Posterior vena cava (tissue), 2 donors: Measurements from ENCODE around the gene FOXA1. TPM values are rescaled to one million over a fixed set of nuclear protein-coding genes. Genes with fewer than 3 reads are reported as not detected.

Source experiments
- DNase-seq: peaks from one replicate; pipeline ENCODE4 v3.0.0-alpha.2; 2020; ENCODE audit warnings: low spot score
- intact Hi-C, 2 donors: fragments of 100-400 bp; cut with DNase I; formaldehyde crosslinking; loops; one replicate each; pipeline versions ENCODE4 v1.14.1 to v1.14.2; 2022 to 2023
- long read RNA-seq, 2 donors: library from polyadenylated mRNA; unstranded; transcript quantifications; one replicate each; pipeline ENCODE4 v2.0.0, GENCODE V29; 2020 to 2021
- total RNA-seq, 2 donors: library from RNA; stranded (reverse); fragmentation: NEBNext Ultra II Directional; extraction: Animal tissue kit (Norgen Biotek cat#: 25700); gene quantifications; one replicate each; pipeline ENCODE4 v1.2.1, GENCODE V29; 2021
- donor health status: DM: yes; HTN: yes; CAD: no.
- donor health status: DM: yes; HTN: yes; CAD: no.

FOXA1 gene
- under 1 TPM in 1 of 2 donors, not detected in 1; 0.23 TPM for total RNA-seq
- long read RNA-seq, donor 1, result 0 reads
- long read RNA-seq, donor 2, result 0 reads

DNA sequence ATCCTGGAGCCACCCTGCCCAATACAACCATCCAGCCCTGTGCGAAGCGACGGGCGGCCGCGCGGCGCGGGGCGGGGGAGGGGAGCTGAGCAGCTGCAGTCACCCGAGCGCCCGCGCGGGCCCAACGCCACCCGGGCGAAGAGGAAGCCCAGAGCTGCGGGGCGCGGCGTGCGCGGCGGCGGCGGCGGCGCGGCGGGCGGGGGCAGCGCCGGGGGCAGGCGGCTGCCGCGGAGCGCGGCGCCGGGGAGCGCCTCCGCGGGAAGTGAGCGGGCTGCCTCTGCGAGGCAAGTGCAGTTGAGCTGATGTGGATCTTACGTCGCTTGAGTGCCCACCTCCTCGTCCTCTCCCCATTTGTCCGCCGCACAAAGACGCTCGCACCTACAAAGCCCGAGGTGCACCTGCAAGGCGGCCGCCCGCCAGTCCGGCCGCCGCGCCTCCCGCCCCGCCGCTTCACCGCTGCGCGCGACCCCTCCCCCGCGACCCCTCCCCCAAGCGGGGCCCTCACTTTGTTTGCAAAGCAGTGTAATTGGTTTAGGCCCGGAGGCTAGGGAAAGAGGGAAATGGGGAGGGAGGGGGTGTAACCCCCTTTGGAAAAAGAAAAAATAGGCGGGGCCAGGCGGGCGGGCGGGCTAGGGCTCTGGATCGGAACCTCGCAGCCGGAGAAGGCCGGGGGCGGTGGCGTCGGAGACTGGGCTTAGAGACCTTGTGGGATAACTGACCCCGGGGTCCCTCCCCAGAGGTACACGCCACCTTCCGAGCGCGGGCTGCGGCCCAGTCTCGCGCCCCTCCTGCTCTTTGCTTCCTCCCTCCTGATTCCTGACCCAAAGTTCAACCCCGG, at the start of gene FOXA1, which contains the start of gene TTC6:
Gene FOXA1, minus strand, starts transcription at position 279 of the 838 bp plus-strand sequence. Its CDS starts 277 bp downstream, at position 2.
Gene TTC6, plus strand, starts transcription at position 659 of the 838 bp plus-strand sequence. CDS start 26,436 bp downstream, outside the sequence.
- DNase-seq, result peak; percentile 81
- intact Hi-C loops, result no loop called here

DNA sequence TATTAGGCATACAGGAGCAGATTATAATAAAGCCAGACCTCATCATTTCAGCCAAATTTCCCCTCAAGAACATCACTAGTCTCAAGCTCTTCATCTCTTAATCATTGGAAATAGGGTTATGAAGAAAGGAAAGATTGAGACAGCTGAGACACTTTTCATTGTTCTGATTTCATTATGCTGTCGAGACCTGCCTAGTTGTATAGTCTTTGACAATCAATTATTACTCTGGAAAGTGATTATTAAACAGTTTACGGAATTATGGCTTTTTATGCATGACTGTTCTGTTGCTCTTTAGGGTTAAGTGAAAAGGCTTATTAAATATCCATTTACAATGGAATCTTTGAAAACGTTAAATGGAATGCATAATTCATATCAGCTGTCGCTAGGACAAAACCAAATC, 48.7 kb upstream of the FOXA1 start:
- intact Hi-C loops, result no loop called here
- DNase-seq, result no peak

DNA sequence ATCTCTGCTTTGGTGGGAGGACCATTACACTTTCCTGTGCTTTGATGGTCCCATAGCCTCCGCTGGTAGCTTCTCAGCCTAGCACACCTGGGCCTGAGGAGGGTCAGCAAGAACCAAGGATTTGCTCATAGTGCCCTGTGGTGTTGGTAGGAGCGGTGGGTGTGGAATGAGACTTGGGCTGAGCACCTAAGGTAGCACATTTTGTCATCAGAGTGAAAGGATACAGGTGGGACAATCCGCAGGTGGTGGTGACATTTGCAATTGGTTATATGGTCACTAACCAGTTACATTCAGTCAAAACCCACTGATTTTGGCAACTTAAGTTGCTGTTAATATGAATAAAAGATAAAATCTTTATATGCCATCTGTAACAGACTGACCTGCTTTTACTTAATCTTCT, 47.1 kb upstream of the FOXA1 start:
- DNase-seq, result no peak
- intact Hi-C loops, result no loop called here

DNA sequence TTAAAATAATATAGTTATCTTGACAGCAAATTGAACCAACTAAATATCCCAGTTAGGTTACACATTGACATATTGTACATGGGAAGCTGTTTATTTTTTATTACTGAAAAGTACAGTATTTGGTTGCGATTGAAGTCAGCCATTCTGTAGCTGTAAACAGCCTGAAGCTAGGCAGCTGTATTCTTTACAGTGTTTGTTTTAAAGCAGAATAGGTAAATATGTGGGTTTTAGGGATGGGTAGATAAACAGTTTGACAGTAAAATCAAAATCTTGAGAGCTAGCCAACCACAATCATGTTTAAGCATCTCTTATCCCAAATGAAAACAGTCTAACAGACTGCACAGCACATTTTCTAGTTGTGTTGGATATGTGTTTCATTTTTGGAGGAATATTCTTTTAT, 46.1 kb upstream of the FOXA1 start:
- intact Hi-C loops, result no loop called here
- DNase-seq, result no peak

DNA sequence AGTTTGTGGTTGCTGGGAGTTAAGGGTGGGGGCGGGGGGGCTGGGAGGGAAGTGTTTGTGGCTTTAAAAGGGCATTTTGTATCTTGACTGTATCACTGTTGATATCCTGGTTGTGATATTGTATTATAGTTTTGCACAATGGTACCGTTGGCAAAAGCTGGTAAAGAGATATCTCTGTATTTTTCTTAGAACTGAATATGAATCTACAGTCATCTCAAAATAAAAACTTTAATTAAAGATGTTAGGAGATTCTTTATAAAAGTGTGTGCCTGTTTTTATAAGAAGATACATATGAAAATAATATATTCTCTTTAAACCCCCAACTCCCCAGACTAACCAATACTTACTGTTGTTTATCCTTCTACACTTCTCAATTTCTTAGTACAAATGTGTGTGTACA, 43.5 kb upstream of the FOXA1 start:
- intact Hi-C loops, result no loop called here
- DNase-seq, result no peak

DNA sequence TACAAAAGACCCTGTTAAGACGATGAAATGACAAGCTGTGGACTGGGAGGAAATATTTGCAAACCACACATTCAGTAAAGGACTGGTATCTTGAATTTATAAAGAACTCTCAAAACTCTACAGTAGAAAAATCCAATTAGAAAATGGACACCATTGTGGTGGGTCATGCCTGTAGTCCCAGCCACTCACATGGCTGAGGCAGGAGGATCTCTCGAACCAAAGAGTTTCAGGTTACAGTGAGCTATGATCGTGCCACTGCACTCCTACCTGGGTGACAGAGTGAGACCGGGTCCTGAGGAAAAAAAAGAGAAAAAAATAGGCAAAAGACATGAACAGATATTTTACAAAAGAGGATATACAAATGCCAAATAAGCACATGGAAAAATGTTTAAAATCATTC, 42.3 kb upstream of the FOXA1 start:
- intact Hi-C loops, result no loop called here
- DNase-seq, result no peak

DNA sequence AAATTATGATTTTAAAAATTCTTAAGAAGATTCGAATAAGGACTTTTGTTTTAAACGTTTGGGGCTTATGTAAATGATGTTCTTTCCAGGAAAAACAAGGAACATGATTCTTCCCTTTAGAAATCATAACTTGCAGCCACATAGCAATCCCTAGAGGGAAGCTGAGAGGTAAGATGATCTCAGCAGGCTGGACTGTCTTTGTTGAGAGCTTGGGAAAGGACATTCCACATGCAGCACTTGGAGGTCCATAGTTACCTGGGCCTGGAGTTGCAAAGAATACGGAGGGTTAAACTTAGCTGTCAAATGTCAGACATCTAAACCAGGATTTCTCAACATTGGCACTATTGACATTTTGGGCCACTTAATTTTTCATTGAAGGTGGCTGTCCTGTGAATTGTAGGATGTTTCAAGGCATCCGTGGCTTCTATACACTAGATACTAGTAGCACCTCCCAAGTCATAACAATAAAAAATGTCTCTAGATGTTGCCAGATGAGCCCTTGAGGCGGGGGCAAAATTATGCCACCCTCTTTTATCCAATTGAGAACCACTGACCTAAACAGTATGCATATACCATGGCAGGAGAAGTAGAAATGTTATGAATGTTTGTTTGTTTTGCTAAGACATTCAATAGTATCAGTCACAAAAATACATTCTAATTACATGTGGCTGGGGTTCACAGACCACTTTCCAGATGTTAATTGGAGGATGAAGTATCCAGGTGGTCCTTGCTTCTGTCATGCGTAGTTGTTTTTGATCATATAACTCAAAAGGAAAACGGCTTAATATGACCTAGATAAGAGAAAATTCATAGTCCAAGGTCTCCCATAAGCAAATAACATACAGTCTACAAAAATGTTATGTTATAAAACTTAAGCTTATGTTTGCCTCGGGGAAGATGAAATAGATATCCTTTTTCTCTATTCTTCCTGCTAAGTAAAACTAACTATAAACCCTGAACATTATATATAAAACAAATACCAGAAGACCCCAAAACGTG, 30.8 kb upstream of the FOXA1 start:
- no peak for DNase-seq
- intact Hi-C loops, result no loop called here

DNA sequence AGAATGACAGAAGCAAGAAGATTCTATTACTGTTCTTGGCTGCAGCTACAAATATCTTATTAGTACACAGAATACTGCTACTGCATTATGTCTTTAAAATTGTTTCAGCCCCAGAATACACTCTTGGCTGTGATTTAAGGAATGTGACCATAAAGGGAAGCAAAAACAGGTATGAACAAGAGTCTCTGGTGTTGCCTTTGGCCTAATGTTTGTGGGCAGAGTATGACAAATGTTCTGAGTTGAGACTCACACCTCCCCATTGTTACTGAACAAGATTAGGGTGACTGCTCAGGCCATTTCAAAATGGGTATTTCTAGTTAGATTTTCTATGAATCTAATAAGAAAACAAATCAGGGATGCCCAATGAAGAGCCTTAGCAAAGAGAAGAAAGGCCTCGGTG, 28.9 kb upstream of the FOXA1 start:
- intact Hi-C loops, result no loop called here
- no peak for DNase-seq

DNA sequence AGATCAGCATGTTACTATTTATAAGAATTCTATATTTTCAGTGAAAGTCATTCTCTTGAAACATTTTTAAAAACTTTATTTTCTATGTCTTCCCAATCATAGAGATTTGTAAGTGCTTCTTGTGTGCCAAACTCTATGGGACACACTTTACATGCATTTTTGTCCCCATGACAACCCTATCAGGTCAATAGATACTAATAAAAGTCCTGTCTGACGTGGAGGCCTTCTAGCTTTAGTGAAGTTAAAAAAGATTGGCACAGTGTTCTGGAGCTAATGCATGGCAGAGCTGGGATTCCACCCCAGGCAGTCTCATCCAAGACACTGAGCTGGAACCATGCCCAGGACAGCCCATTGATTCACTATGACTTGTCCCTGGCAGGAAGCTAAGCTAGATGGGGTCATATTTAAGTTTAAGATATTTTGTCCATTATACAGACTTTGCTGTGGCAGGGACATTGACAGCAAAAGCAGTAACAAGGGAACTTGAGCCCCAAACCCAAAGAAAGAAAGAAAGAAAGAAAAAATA, 28.4 kb upstream of the FOXA1 start:
- DNase-seq, result no peak
- intact Hi-C loops, result no loop called here

DNA sequence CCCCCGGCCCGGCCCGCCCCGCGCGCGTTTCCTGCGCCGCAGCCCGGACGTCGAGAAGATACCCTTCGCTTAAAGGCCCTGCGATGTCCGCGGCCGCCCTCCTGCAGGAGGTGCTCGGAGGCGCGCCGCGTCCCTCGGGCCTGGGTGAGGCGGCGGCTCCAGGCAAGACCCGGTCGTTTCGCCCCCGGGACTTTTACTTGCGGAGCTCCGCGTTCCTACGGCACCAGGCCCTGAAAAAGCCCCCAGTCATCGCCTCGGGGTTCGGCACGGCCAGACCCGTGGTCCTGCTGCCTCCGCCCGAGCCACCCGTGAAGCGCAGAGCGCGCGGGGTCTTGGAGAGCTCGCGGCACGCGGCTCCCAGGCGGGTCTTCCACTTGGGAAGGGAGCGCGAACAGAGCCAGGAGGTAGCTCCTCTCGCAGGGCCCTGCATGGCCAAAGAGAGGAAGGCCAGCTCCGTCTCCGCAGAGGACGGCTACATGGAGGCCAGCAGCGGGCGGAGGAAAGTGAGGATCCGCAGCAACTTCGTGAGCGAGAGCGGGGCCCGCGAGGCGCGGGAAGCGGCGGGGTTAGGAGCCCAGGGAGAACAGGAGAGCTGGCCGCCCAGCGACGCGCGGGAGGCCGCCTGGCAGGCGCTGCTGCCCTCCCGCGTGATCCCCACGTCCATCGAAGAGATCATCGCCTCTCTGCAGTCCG, 27.3 kb upstream of the FOXA1 start:
- DNase-seq, result no peak
- intact Hi-C loops, result no loop called here

DNA sequence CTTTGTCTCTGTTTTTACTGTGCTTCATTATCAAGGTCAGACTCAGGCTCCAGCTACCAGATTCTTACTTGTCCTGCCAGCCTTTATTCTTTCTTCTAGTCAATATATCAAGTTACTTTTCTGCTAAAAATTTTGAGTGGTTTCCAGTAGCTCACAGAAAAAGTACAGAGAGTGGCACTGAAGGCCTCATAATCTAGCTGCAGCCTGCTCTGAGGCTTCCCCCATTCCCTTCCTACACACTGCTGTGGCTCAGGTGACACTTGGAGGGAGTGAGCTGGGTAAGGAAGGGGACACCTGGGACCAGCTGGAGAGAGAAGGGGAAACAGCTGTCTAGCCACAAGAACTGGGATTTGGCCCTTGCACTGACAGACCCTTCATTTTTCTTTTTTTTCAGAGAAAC, 25.8 kb upstream of the FOXA1 start:
- no peak for DNase-seq
- intact Hi-C loops, result no loop called here

DNA sequence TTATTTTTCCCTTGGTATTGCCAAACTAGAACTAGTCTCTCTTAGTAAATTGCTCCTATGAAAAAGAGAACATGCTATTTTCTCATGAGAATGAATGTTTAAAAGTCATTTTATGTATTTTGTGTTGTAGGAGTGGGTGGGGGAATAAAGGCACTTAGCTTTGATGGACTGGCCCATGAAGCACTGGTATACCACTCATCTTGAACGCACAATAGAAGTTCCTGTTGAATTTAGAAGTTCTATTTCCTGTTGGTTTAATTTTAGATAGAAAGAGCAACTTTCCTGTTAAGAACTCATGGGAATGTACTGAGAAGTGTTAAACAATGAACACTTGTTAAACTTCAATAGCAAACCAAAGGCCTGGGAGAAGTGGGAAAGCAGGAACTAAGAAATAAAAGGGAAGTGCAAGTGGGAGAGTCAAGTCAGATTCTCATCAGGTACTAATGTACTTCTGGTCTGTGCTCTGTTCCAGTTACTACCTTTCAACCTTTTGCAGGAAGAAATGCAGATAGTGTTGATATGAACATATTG, 23.5 kb upstream of the FOXA1 start:
- no peak for DNase-seq
- intact Hi-C loops, result no loop called here

DNA sequence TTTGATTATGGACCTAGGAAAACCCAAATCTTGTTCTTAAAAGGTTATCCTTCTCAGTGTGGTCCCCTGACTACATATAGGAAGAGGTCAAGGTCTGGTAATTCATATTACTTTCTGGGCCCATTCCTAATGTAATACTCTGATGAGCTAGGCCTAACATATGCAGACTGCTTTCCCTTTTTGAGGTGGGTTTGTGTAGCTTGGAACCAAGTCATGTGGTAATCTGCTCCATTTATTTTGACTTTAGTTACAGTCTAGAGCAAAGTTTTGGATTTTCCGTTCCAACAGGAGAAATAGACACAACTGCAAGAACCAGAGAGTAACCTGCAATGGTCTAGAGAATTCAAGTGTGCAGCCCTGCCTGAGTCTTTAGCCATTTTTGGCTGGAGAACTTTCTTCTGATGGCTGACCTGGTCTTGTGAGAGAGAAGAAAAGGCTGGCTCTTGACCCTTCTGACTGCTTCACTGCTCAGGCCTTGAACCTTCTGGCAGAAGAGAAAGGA, 22.9 kb upstream of the FOXA1 start:
- intact Hi-C loops, result no loop called here

DNA sequence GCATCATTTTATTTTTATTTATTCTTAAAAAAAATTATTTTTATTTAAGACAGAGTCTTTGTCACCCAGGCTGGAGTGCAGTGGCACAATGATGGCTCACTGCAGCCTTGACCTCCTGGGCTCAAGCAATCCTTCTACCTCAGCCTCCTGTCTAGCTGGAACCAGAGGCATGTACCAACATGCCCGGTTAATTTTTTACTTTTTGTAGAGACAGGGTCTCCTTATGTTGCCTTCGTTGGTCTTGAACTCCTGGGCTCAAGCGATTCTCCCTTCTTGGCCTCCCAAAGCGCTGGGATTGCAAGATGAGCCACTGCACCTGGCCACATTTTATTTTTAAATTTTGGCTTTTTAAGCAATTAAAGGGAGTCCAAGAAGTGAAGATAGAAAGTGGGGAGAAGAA, 21.8 kb upstream of the FOXA1 start:
- intact Hi-C loops, result no loop called here

More for the DNA sequence above, 22.9 kb upstream of the FOXA1 start:
- DNase-seq, result no peak

DNA sequence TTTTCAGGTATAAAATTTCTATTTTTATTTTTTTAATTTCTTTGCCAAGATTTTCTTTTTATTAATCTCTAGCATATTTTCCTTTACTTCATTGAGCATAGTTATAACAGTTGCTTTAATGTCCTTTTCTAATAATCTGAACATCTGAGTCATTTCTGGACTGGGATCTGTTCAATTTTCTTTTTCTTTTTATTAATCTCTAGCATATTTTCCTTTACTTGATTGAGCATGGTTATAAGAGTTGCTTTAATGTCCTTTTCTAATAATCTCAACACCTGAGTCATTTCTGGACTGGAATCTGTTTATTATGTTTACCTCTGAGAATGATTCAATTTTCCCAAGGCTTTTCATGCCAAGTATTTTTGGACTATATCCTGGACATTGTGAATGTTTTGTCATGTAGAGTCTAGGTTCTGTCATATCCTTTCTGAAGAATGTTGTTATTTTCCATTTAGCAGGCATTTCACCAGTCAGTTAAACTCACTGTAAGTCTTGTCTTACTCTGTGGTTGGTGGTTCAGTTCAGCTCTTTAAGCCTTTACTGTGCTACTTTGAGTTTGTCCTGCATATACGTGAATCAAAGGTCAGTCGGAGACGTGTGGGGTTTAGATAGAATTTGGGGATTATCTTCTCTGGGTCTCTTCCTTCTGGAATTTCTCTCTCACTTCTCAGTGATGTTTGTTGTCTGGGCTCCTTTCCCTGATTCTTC, 20.7 kb upstream of the FOXA1 start:
- DNase-seq, result no peak
- intact Hi-C loops, result no loop called here

More for the DNA sequence above, 21.8 kb upstream of the FOXA1 start:
- DNase-seq, result no peak

DNA sequence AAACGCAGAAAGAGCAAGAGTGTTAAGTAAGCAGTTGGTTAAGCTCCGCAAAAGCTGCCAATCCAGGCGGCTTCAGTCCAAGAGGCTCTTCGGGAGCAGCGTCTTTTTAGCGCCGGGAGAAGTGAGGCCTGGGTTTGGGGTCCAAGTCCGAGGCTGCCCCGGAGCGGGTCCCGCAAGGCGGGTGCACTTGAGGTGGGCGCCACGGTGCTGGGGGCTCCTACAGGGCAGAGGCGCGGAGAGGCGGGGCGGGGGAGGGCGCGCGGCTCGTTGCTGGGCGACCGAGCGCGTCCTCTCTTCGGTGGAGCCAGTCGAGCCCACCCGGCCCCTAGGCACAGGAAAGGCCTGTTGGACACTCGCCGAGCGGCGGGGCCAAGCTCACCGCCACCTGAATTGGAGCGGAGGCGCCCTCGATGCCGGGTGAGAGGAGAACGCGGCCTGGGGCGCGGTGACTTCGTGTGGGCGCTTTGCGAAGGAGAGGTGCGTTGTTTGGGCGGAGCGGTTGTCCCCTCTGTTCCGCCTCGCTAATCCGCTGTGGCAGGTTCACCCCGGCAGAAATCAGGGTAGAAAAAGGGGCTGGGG, 16.0 kb upstream of the FOXA1 start:
- intact Hi-C loops, result no loop called here

DNA sequence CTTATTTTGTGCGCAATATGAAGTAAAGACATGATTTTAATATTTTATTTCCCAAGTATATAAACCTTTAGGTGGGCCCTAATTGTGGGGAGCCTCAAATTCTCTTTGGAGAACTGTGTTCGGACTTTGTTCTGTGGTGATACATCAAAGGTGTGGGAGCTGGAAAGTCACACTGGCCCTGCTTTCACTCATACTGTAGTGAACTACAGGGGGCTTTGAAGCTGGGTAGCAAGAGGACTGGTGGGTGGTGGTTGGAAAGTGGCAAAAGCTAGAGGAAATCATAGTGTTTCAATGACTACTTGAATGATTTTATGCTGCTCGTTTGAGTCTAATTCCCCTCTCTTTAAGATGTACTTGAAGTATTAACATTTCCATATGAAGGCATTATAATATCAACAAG, 13.6 kb upstream of the FOXA1 start:
- DNase-seq, result no peak
- intact Hi-C loops, result no loop called here

More for the DNA sequence above, 16.0 kb upstream of the FOXA1 start:
- DNase-seq, result no peak

DNA sequence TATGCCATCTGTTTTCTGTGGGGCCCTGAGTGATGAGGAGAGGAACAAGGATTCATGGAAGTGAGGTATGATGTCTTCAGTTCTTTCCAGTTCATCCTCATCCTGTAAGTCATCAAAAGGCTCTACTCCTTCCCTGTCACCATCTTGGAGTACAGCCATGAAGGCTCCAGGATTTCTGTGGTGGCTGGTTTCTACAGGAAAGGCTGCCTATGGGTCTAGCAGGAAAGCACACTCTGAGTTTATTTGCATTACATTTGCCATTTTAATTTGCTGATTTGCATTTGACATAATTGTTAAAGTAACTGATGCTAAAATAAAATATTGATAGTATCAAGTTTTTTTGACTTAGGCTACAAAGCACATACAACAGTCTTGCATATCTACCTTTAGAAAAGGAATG, 11.6 kb upstream of the FOXA1 start:
- intact Hi-C loops, result no loop called here
- no peak for DNase-seq
